ENCODE measurements around the gene CST9. TPM values are rescaled to one million over a fixed set of nuclear protein-coding genes. Genes with fewer than 3 reads are reported as not detected.

The CST9 gene
- total and polyA plus RNA-seq, 2 of the 8 experiments (the other 6 are each of a cell fraction or from before 2014, with no cell fraction given), result 0.05 to 0.19 TPM

- no peak for TF ChIP-seq SIRT6 (IDR thresholded peaks at IDR 0.05; ENCODE audit: low read length)
These were observed 3.0 kb downstream of the CST9 start (continued) for GRCh38 chr20:23602699-23603098.
